Retina (tissue), 1 donor: Measurements from ENCODE around the gene AK5.
"Not testable (repeated sequence)": the region's sequence is repeated elsewhere in the genome, so short reads cannot be mapped to it uniquely, and the experiment has no call there.

Experiments
- DNase-seq: peaks from one replicate; pipeline ENCODE4 v3.0.0-alpha.2; 2016

The AK5 gene

DNA sequence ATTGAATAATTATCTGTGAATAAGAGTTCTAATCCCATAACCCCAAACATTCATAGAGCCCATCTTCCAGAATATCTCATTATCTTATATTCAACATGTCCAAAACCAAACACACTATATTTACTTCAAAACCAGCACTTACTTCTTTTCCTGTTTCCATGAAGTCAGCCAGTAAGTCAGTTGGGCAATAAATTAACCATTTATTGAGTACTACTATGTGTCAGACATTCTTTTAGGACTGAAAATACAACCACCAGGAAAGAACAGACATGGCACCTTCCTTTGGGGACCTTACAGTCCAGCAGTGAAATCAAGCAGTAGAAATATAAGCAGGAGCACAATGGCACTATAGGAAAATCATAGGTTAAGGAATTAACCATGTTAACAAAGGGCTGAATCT, 8.8 kb downstream of the AK5 start:
- DNase-seq, result no peak

GRCh38 chr1:77292551-77292950, 10.7 kb downstream of the AK5 start:
- DNase-seq, result no peak

DNA sequence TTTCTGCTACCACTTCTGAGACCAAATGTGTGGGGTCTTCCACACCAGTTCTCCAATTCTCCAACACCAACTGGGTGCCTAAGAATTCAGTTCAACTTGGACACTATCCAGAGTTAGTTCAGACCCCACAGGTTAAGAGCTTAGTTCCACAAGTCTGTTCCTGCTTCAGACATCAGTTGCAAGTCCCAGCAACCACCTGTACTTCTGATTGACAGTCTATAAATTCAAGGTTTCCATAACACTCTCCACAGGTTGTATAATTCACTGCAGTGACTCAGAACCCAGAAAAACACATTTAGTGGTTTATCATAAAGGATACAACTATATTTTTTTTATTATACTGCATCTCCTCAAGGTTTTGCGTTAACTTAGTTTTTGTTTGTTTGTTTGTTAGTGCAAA, 18.7 kb downstream of the AK5 start:
- no peak for DNase-seq

- DNase-seq, result no peak
Observed at GRCh38 chr1:77303387-77303786, 21.6 kb downstream of the AK5 start.

GRCh38 chr1:77308889-77309621, 27.2 kb downstream of the AK5 start:
- no peak for DNase-seq

GRCh38 chr1:77310924-77311323, 29.1 kb downstream of the AK5 start:
- no peak for DNase-seq

DNA sequence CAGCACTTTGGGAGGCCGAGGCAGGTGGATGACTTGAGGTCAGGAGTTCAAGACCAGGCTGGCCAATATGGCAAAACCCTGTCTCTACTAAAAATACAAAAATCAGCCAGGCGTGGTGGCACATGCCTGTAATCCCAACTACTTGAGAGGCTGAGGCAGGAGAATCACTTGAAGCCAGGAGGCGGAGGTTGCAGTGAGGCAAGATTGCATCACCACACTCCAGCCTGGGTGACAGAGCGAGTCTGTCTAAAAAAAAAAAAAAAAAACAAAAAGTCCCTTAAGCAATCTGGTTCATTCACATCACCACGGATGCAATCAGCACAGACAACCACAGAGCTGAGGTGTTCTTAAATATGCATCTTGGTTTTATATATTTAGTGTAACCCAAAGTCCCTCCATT, 30.5 kb downstream of the AK5 start:
- DNase-seq, result not testable (repeated sequence)

- no peak for DNase-seq
Observed at GRCh38 chr1:77313491-77313890, 31.7 kb downstream of the AK5 start.

- DNase-seq, result no peak
Observed at GRCh38 chr1:77316006-77316405, 34.2 kb downstream of the AK5 start.

DNA sequence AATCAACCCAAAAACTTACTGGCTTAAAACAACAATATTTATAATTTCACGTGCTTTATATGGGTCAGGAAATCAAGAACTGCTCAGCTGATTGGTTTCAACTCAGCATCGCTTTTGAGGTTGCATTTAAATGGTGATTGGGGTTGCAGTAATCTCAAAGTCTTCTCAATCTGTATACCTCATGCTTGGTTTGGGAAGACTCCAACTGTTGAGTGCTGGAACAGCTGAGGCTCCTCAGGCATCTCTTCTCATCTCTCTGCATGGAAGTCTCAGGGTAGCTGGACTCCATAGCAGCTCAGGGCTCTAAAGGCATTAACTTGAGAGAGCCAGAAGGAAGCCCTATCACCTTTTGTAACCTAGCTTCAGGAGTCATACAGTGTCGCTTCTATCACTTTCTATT, 35.1 kb downstream of the AK5 start:
- no peak for DNase-seq

- DNase-seq, result no peak
Observed at GRCh38 chr1:77319036-77319705, 37.4 kb downstream of the AK5 start.

DNA sequence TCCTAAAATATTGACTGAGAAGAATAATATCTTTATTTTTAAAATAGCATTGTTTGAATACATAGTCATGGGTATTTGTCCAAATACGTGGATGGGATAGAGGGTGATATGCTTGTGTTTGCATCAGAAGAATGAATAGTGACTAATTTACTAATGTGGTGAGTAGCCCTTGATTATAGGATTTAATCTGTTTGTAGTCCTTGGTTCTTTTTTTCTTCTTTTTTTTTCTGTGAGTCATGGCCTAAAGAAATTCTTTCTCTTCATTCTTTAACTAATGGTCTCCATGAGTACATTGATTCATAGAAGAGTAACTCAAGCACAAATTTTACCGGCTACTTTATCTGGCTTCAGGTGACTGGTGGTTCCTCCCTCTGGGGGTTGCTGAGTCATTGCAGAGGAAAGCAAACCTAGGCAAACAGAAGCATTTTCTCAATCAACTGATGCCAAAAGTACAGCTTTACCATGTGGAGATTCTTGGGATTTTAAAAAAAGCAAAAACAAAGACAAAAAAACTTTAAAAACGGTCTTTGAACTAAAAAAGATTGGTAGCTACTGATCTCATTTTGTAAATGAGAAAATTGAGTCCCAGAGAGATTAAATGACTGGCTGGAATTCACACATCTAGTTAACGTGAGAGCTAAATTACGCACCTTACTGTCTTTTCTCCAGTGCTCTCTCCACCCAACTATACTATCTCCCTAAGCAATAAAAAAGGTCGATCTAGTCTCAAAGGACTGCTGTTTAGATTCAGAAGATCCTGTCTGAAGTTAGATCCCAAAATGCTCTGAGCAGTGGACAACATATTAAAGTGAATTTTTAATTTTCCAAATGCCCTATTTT, 40.5 kb downstream of the AK5 start:
- no peak for DNase-seq

DNA sequence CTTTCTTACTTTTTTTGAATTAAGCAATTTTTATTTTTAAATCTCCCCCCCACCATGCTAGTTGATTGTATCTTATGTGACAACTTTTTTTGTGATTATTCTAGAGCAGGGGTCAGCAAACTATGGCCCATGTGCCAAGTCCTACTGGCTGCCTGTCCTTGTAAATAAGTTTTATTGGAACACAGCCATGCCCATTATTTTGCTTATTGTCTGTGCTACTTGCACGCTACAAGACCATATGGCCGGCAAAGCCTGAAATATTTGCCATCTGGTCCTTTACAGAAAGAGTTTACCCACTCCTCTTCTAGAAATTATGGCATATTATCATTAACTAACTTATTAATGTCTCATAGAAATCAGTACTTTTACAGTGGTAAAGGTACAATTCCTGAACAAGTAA, 51.7 kb downstream of the AK5 start:
- DNase-seq, result no peak

DNA sequence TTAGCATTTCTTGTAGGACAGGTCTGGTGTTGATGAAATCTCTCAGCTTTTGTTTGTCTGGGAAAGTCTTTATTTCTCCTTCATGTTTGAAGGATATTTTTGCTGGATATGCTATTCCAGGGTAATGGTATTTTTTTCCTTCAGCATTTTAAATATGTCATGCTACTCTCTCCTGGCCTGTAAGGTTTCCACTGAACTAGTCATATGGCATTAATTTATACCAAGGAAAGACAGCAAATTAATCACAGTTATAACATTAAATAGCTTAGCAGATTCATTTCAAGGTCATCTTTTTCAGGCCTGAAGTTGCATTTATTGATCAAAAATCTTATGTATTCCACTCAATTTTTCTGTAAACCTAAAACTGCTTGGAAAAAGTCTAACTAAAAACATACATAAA, 54.9 kb downstream of the AK5 start:
- DNase-seq, result no peak

DNA sequence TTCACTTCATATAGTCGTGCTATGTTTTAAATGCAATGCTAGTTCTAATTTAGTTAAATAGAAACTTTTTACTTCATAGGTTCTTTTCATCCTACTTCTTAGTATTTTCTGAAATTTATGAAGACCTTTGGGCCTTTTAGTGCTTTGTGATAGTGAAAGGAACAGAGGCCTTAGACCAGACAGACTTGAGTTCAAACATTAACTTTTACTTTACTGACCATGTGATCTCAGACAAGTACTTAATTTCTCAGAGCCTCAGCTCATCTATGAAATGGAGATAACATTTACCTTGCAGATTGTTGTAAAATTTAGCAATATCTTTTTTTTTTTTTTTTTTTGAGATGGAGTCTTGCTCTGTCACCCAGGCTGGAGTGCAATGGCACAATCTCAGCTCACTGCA, 57.5 kb downstream of the AK5 start:
- DNase-seq, result no peak

DNA sequence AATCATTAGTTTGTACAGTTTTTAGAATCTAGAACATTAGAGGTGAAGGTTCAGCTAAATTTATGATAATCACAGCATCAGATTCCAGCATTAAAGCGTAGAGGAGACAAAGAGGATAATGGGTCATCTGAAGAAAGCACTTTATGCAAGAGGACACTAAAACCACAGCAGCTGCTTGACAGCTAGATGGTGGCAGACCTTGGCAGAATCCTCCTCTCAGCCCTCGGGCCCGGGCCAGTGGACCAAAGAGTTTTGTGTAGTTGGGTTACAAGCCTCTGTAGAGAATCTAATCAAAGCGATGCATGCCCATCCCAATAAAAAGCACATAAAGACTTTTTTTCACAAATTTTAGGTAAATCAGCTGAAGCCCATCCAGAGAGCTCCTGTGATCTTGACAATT, 59.4 kb downstream of the AK5 start:
- DNase-seq, result no peak

DNA sequence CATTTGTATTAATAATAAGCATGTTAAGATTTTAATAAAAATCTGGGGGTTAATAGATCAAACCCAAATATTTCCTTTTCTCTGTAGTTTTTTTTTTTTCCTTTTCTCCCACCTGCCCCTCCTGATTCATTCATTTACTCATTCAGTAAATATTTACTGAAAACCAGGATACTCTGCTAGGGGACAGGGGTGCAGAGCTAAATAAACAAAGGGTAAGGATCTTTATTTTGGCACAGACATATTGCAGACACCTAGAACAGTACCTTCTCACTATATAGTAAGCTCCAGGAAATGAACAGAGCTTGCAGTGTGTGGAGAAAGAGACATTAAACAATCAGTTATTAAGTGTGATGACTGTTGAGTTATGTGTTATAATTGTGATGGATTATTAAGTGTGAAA, 60.9 kb downstream of the AK5 start:
- DNase-seq, result no peak

GRCh38 chr1:77347646-77348045, 65.8 kb downstream of the AK5 start:
- no peak for DNase-seq

DNA sequence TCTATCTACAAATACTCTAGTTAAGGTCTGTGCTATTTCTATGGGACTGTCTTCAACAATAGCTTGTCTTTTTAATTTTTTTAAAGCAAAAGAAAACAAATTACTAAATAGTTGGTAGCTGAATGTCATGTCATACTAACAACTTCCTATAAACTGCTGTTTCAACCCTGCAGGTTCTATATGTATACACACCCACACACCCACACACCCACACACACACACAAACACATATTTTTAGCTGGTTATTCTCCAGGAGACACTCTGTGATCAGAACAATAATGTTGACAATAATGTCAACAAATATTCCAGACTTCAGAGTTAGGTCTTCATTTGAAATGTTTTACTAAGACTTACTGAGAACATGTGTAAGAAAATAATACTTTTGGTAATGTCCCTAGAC, 66.7 kb downstream of the AK5 start:
- no peak for DNase-seq

DNA sequence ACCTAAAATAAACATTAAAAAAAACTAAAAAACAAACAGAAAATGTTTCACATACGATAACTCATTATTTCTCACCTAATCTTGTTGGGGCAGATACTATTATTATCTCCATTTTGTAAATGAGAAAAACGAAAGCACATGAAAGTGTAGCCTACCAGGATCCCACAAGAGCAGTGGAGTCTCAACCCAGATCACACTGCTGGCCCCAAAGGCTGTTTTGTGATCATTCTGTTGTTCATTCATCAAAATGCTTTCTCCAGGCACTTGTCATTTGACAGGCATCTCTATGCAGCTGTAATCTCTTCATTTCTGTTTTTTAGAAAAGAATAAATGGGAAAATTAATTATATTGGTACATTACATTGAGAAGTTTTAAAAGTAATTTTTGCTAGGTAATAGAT, 67.5 kb downstream of the AK5 start:
- DNase-seq, result no peak

- DNase-seq, result no peak
Observed at GRCh38 chr1:77350012-77350770, 68.4 kb downstream of the AK5 start.

GRCh38 chr1:77354536-77354935, 72.7 kb downstream of the AK5 start:
- no peak for DNase-seq

GRCh38 chr1:77355010-77355409, 73.2 kb downstream of the AK5 start:
- DNase-seq, result no peak
